Measurements from ENCODE around the gene WRNIP1. TPM values are rescaled to one million over a fixed set of nuclear protein-coding genes. Genes with fewer than 3 reads are reported as not detected.

The WRNIP1 gene
- total and polyA plus RNA-seq, 2 of the 8 experiments (the other 6 are each of a cell fraction or from before 2014, with no cell fraction given), result 38.2 to 39.2 TPM

- Histone ChIP-seq H4K20me1 (replicated peaks in 1 of 2; ENCODE audit: control insufficient read depth in 1 of 2, insufficient read depth in 2 of 2, low read length in 2 of 2) (peaks cover 0 to 2% of the 10 kb centered on the region in 2 experiments), H3K4ac (replicated peaks; ENCODE audit: insufficient read length, low read depth, low read length) (no peak overlapping the region), H2BK15ac (ENCODE audit: low read length) (no peak overlapping the region), H2AK5ac (ENCODE audit: low read depth, low read length) (no peak overlapping the region), H3K56ac (replicated peaks; ENCODE audit: insufficient read length, low read depth, low read length) (no peak overlapping the region), H3K18ac (ENCODE audit: extremely low read depth, low read length) (no peak overlapping the region), H2BK120ac (replicated peaks; ENCODE audit: low read depth, low read length) (no peak overlapping the region), H3K4me2 (ENCODE audit: insufficient read depth in 1 of 2, low read depth in 2 of 2, low read length in 2 of 2) (no peak overlapping the region), H4K91ac (replicated peaks; ENCODE audit: insufficient read length, low read length) (no peak overlapping the region), H2BK12ac (ENCODE audit: low read depth, low read length) (no peak overlapping the region), H3K27ac (ENCODE audit: low read depth, low read length) (no peak overlapping the region), H3K23me2 (ENCODE audit: low read depth, low read length) (peaks cover 3% of the 10 kb centered on the region; the same call in 1 of the 2 replicates), H4K5ac (ENCODE audit: insufficient read length, low read depth, low read length) (no peak overlapping the region), H3K9ac (replicated peaks in 1 of 4; ENCODE audit: extremely low read depth in 1 of 4, low read depth in 3 of 4, low read length in 3 of 4) (no peak overlapping the region), H3K79me2 (ENCODE audit: control insufficient read depth in 1 of 2, insufficient read depth in 2 of 2, low read length in 2 of 2) (no peaks in the 10 kb centered on the region), H3K4me3 (ENCODE audit: extremely low read depth in 1 of 4, insufficient read depth in 2 of 4, low read depth in 3 of 4, low read length in 4 of 4) (no peak overlapping the region), H3K79me1 (ENCODE audit: low read depth, low read length) (no peaks in the 10 kb centered on the region), H3K4me1 (replicated peaks in 1 of 4; ENCODE audit: control insufficient read depth in 3 of 4, insufficient read depth in 4 of 4, low read length in 3 of 4) (no peaks in the 10 kb centered on the region), H3K14ac (ENCODE audit: insufficient read length) (no peak overlapping the region), H3K27me3 (replicated peaks in 1 of 4; ENCODE audit: control insufficient read depth in 3 of 4, extremely low read depth in 1 of 4, insufficient read depth in 3 of 4, low read length in 3 of 4) (no peaks in the 10 kb centered on the region), H2AFZ (ENCODE audit: low read length) (no peak overlapping the region), H3K9me3 (ENCODE audit: insufficient read depth in 2 of 2, low read depth in 1 of 2, low read length in 1 of 2) (no peaks in the 10 kb centered on the region), H3K23ac (ENCODE audit: insufficient read length) (no peak overlapping the region), H4K8ac (ENCODE audit: extremely low read depth, insufficient read depth, low read length) (no peak overlapping the region), H3K36me3 (ENCODE audit: control insufficient read depth in 2 of 4, insufficient read depth in 4 of 4, low read length in 3 of 4) (no peaks in the 10 kb centered on the region; a peak in 3 of 8 replicates), H2BK20ac (ENCODE audit: low read length) (no peak overlapping the region), H2BK5ac (ENCODE audit: low read depth, low read length) (no peak overlapping the region)
- CTCF ChIA-PET (ENCODE audit: partially characterized antibody), result interaction anchor here (1.2 kb wide), 1 partner anchor 10 kb away, joined by 3 read pairs; no protein-coding TSS in a partner anchor
- no peak for DNase-seq (ENCODE audit: low read depth in 1 of 2, low spot score in 2 of 2)
- POLR2A ChIA-PET (ENCODE audit: partially characterized antibody), result interaction anchor here (1.6 to 1.7 kb wide), 2 partner anchors 11 kb away, joined by 4 to 5 read pairs; no protein-coding TSS in a partner anchor
- TF ChIP-seq YY1 (IDR thresholded peaks at IDR 0.05; ENCODE audit: low read depth, low read length) (no peak), FOSL1 (IDR thresholded peaks at IDR 0.05; ENCODE audit: insufficient read depth, low read depth, low read length) (no peak), KDM4A (IDR thresholded peaks at IDR 0.05; ENCODE audit: low read depth, low read length, severe bottlenecking) (no peak), SIN3A (conservative IDR thresholded peaks at IDR 0.05 in 1 of 2, IDR thresholded peaks at IDR 0.05 in 1 of 2; ENCODE audit: low read depth in 1 of 2, low read length in 2 of 2) (no peak), SIX5 (IDR thresholded peaks at IDR 0.05; ENCODE audit: low read depth, low read length) (no peak), KDM1A (IDR thresholded peaks at IDR 0.05; ENCODE audit: borderline replicate concordance, low read length) (no peak), JUN (IDR thresholded peaks at IDR 0.05; ENCODE audit: low read depth, low read length) (no peak)
- 95% methylated on average over 2 of the region's 2 CpGs; no CpG with 5 or more reads in 1 of the 2 experiments for WGBS, 2 experiments (ENCODE audit: extremely low coverage in 1 of 2, insufficient coverage in 1 of 2, insufficient read length in 1 of 2, insufficient replicate concordance in 2 of 2, low coverage in 1 of 2, low lambda C conversion rate in 2 of 2, missing lambda C conversion rate in 1 of 2)
- no peak for FAIRE-seq
These were observed 64.1 kb downstream of the WRNIP1 start for GRCh38 chr6:2829253-2829652.

Data from H1 (cell line).